GM23338 (cell line): ENCODE data around the gene ULBP2.
"Not testable (repeated sequence)": the region's sequence is repeated elsewhere in the genome, so short reads cannot be mapped to it uniquely, and the experiment has no call there.

ENCODE experiments used
- CREB1 ChIP-seq: fragments of 250-450 bp; sonication (Bioruptor Pico); IDR thresholded peaks from 2 replicates; pipeline ENCODE4 v1.5.0; 2020; ENCODE audit warnings: low read depth, mild to moderate bottlenecking, moderate library complexity
- CTCF ChIP-seq, 2 experiments: fragments of 200-600 bp in 1 of 2; sonication (generic) in 1 of 2; conservative IDR thresholded peaks; 2 replicates each; pipeline versions ENCODE4 v1.5.1 to v1.6.1; 2016 to 2017; ENCODE audit warnings: antibody characterized with exemption in 2 of 2, low read depth in 2 of 2, mild to moderate bottlenecking in 2 of 2, moderate library complexity in 1 of 2
- EZH2 ChIP-seq: fragments of 200-600 bp; sonication (generic); IDR thresholded peaks from one replicate; pipeline ENCODE4 v1.8.0; 2017; ENCODE audit warnings: antibody characterized with exemption, mild to moderate bottlenecking, low read depth; ENCODE audit not compliant: unreplicated experiment
- EZH2phosphoT487 ChIP-seq: fragments of 200-600 bp; sonication (generic); IDR thresholded peaks from one replicate; pipeline ENCODE4 v1.8.1; 2018; ENCODE audit warnings: antibody characterized with exemption; ENCODE audit not compliant: unreplicated experiment
- JUNB ChIP-seq: IDR thresholded peaks from one replicate; pipeline ENCODE4 v1.6.1; 2016; ENCODE audit warnings: antibody characterized with exemption; ENCODE audit not compliant: unreplicated experiment
- POLR2AphosphoS5 ChIP-seq: IDR thresholded peaks from 2 replicates; pipeline ENCODE4 v1.6.1; 2016; ENCODE audit warnings: antibody characterized with exemption, low read depth
- REST ChIP-seq: IDR thresholded peaks from one replicate; pipeline ENCODE4 v1.6.1; 2018; ENCODE audit warnings: antibody characterized with exemption; ENCODE audit not compliant: unreplicated experiment

GRCh38 chr6:149967999-149968398 lies 26.2 kb downstream of the ULBP2 start:
- TF ChIP-seq CTCF (conservative IDR thresholded peaks at IDR 0.05; ENCODE audit: low read depth in 2 of 2); EZH2; EZH2phosphoT487; POLR2AphosphoS5; JUNB; REST; CREB1 (CRISPR knock-in tag): not testable (repeated sequence)
